HG03095 (cell line): ENCODE data around the gene C1QL1.

Experiments used
- ATAC-seq: cut with Tn5 transposase; IDR thresholded peaks from one replicate; pipeline ENCODE4 v1.9.1; 2021; ENCODE audit warnings: moderate library complexity; ENCODE audit not compliant: unreplicated experiment

The C1QL1 gene

GRCh38 chr17:44968225-44969143, at the start of gene C1QL1:
C1QL1 (minus strand) TSS chr17:44968303; CDS start chr17:44968048, 255 bp downstream.
- ATAC-seq = peak; percentile 66

GRCh38 chr17:45016823-45017222, 48.7 kb upstream of the C1QL1 start:
- no peak for ATAC-seq

- ATAC-seq = no peak
Measured at GRCh38 chr17:45016237-45016636, 48.1 kb upstream of the C1QL1 start.

GRCh38 chr17:45013021-45013997, 45.2 kb upstream of the C1QL1 start:
- no peak for ATAC-seq

- no peak for ATAC-seq
Measured at GRCh38 chr17:45011767-45012166, 43.7 kb upstream of the C1QL1 start.

GRCh38 chr17:45009676-45010467, 41.8 kb upstream of the C1QL1 start:
- ATAC-seq = no peak

GRCh38 chr17:45008216-45008615, 40.1 kb upstream of the C1QL1 start:
- ATAC-seq = no peak

GRCh38 chr17:45006927-45007461, 38.9 kb upstream of the C1QL1 start:
- no peak for ATAC-seq

GRCh38 chr17:45005700-45006099, 37.6 kb upstream of the C1QL1 start:
- ATAC-seq = no peak

GRCh38 chr17:45004388-45004787, 36.3 kb upstream of the C1QL1 start:
- ATAC-seq = no peak

- no peak for ATAC-seq
Measured at GRCh38 chr17:45003877-45004276, 35.8 kb upstream of the C1QL1 start.

GRCh38 chr17:45001310-45001709, 33.2 kb upstream of the C1QL1 start:
- ATAC-seq = no peak

- ATAC-seq = no peak
Measured at GRCh38 chr17:44999433-44999832, 31.3 kb upstream of the C1QL1 start.

GRCh38 chr17:44998646-44999045, 30.5 kb upstream of the C1QL1 start:
- no peak for ATAC-seq

GRCh38 chr17:44997733-44998520, 29.8 kb upstream of the C1QL1 start:
- no peak for ATAC-seq

- ATAC-seq = no peak
Measured at GRCh38 chr17:44996304-44996703, 28.2 kb upstream of the C1QL1 start.

- no peak for ATAC-seq
Measured at GRCh38 chr17:44995436-44996001, 27.4 kb upstream of the C1QL1 start.

- ATAC-seq = no peak
Measured at GRCh38 chr17:44992242-44992939, 24.3 kb upstream of the C1QL1 start.

GRCh38 chr17:44990994-44991393, 22.9 kb upstream of the C1QL1 start:
- ATAC-seq = no peak
